ELR (cell line): ENCODE results near the gene COL15A1.
A peak's percentile ranks its signal among the peaks of the same experiment; 100 is the strongest.
"Not testable (repeated sequence)": the region's sequence is repeated elsewhere in the genome, so short reads cannot be mapped to it uniquely, and the experiment has no call there.

ENCODE experiments used
- DNase-seq: peaks from one replicate; pipeline ENCODE4 v3.0.0-alpha.2; 2015; ENCODE audit warnings: low read depth

The COL15A1 gene

DNA sequence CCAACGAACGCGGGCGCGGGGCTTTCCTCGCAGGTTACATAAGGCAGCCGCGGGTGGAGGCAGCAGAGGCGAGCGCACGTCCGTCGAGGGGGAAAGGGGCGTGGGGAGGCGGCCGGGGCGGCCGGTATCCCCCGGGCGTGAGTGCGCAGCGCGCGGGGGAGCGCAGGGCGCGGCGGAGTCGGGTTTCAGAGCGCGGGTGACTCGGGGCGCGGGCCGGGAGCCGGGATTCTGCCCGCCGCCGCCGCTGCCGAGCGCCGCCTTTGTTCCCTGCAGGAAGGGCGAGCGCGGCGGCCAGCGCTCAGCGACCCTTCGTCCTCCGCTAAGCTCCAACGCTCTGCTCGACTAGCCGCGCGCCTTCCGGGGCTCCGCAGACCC lies at the start of gene COL15A1:
COL15A1 (plus strand) TSS at position 226 of the 375 bp plus-strand sequence. CDS start 155 bp downstream, outside the sequence.
- DNase-seq: no peak

DNA sequence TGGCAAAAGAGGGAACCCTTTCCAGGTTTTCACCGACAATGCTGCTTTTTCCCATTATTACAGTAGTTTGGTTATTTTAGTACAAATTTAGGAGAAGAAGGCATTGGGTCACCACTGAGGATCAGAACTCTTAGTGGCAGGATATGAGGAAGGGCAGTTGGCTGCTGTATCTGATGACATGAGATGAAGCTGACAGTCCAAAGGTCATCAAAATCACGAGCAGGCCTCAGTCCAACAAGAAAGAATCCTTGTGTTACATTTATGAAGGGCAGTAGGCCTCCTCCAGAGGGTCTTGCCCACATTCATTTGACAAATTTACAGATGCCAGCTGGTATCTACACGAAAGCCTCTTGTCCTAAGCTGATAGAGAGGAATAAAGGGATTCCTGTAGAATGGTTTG lies 49.5 kb upstream of the COL15A1 start:
- DNase-seq: no peak

DNA sequence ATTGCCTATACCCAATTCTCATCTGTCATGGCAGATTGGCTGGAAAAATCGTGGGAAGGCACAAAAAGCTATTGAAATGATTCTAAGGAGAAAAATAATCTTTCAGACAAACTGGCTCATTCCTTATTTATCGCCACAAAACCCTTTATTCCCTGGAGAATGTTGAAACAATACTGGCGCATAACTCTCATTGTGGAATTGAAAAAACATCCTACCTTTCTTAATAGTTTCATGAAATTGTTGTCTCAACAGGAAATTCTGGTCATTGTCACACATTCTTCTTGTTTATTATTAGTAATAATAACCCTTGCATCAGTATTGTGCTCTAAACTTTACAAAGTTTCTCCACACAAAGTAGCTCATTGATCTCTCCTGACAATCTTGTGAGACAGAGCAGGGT lies 48.9 kb upstream of the COL15A1 start:
- DNase-seq: no peak

DNA sequence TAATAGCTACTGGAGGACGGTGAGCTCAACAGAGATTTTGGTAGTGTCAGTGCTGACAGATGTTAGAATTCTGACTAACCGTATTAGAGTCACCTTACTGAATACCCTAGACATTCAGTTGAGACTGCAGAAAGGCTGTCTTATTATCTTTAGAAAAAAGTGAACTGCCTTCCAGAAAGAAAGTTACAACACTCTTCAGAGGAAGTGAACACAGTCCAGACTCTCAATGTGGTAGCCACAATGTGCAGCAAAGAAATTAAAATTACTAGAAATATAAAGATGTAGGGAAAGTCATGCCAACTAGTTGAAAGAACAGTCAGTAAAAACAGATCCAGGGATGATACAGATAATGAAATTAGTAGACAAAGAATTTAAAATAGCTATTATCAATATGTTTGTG lies 47.1 kb upstream of the COL15A1 start:
- no peak for DNase-seq

DNA sequence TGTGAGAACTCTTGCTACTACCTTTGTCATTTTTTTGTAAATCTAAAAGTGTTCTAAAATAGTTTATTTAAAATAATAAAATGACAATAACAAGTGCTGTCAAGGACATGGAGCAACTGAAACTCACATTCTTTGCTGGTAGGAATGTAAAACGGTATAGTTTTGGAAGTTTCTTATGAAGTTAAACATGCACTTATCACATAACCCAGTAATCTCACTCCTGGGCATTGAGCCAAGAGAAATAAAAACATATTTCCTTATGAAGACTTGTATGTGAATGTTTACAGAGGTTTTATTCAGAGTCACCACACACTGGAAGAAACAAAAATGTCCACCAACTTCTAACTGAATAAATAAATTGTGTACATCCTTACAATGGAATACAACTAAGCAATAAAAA lies 46.0 kb upstream of the COL15A1 start:
- no peak for DNase-seq

DNA sequence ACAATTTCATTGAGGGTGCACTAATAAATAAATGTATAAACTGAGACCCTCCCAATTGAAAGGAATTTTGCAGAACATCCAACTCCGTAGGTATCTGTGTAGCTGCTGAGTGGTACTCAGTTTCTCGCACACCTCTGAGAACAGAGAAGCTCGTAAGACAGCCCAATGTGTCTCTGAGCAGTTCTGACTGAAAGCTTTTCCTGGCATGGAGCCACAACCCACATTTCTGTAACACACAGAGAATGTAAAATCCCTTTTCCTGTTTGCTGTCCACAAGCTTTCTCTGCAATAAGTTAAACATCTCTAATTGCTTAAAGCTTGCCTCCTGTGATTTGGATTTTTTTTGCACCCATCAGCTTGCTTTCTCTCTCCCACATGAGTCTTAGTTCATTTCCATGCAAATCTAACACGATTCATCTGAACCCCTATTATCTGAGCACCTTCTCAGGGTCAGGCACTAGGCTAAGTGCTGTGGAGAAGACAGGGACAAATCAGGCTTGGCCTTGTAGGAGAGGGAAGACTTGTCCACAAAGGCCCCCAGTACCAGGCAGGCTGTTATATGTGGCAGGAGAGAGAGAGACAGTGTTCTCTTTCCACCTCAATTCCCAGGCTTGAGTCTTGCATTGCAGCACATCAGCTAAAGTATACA lies 44.2 kb upstream of the COL15A1 start:
- DNase-seq: peak; percentile 68

DNA sequence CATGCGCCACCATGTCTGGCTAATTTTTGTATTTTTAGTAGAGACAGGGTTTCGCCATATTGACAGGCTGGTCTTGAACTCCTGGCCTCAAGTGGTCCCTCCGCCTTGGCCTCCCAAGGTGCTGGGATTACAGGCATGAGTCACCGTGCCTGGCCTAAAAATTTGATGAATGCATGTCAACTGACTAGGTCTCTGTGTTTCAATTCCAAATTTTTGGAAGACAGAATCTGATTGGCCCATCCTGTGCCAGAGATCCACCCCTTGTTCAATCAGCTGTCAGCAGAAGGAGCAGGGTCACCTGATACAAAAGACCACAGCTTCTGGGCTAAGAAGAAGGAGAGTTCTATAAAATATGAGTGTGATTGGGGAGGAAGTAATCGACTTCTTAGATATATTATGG lies 43.5 kb upstream of the COL15A1 start:
- no peak for DNase-seq

DNA sequence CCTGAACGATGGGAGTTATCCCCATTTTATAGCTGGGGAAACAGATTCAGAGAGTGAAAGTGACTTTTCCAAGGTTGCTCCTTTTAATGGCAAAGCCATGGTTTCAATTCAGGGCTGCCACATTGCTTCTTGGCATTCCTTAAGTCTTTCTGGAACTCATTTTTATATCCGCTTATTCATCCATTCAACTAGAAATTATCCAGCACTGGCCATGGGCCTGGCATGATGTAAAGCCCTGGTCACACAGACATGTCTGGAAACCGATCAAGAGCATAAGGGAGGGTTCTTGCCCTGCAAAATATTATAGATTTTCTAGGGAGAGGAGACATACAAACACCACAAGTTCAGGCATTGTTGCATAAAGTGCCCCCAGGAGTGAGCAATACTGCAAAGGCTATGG lies 43.0 kb upstream of the COL15A1 start:
- no peak for DNase-seq

DNA sequence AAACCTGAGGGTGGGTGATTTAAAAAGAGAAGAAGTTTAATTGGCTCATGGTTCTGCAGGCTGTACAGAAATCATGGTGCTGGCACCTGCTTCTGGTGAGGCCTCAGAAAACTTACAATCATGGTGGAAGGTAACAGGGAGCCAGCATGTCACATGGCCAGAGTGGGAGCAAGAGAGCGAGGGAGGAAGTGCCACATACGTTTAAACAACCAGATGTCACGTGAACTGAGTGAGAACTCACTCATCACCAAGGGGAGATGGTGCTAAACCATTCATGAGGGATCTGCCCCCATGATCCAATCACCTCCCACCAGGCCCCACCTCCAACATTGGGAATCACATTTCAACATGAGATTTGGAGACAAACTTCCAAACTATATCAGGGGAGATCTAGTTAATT lies 41.9 kb upstream of the COL15A1 start:
- DNase-seq: not testable (repeated sequence)

DNA sequence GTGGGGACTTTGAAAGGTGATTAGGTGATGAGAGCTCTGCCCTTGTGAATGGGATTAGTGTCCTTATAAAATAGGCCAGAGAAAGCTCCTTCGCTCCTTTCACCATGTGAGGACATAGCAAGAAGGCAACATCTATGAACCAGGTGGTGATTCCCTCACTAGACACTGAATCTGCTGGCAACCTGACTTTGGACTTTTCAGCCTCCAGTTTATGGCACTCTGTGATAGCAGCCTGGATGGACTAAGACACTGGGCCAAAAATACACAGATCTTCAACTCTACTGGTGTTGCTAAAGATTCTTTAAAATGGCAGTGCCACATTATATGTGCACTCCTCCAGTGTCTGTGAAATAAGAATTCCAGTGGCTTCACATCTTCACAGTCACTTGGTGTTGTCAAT lies 41.2 kb upstream of the COL15A1 start:
- no peak for DNase-seq

DNA sequence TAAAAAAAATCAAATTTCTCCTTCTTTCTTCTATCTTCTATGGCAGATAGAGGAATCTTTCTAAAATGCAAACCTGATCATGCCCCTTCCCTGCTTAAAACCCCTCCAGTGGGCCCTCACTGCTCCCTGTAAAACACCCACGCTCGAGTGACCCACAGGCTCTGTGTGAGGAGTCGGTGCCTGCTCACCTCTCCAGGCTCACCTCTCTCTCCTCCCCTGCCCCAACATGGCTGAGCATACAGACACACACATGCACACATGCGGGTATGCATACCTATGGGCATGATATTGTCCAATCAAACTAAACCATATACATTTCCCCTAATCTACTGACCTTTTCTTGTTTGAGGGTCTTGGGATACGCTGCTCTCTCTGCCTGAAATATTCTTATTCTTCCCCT lies 40.8 kb upstream of the COL15A1 start:
- DNase-seq: no peak

DNA sequence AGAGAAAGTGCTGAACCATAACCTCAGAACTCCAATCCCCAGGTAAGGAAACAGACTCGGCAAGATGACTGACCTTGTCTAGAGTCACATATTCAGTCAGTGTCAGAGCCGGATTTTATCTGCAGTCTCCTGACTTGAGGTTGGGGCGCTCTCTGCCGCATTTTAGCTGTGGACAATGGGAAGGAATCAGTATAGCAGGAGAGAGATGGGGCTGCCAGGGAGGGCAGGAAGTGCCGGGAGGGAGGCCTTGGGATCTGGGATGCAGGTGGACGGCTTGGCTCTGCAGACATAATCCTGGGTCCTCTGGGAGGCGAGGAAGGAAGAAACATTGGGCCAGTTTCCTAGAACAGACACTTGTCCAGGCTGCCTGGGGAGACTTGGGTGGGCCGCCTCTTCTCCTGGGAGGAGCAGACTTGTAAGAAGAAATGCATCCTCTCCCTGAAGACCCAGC lies 39.7 kb upstream of the COL15A1 start:
- no peak for DNase-seq

DNA sequence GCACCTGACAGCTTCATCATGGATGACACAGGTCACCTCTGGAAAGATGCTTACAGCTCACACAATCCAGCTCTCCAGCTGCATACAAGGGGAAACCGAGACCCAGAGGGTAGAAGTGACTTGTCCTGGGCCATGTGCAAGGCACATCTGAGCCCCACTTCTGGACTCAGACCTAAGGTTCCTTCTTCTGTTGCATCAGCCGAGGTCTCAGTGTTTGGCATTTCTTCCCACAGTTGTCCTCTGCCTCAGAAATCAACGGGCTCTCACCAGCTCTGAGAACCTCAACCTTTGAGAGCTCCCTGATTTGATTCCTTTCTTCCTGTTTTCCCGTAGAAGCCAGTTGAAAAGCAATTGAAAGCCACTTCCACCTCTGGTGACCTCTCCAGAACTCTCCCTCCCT lies 38.7 kb upstream of the COL15A1 start:
- no peak for DNase-seq

DNA sequence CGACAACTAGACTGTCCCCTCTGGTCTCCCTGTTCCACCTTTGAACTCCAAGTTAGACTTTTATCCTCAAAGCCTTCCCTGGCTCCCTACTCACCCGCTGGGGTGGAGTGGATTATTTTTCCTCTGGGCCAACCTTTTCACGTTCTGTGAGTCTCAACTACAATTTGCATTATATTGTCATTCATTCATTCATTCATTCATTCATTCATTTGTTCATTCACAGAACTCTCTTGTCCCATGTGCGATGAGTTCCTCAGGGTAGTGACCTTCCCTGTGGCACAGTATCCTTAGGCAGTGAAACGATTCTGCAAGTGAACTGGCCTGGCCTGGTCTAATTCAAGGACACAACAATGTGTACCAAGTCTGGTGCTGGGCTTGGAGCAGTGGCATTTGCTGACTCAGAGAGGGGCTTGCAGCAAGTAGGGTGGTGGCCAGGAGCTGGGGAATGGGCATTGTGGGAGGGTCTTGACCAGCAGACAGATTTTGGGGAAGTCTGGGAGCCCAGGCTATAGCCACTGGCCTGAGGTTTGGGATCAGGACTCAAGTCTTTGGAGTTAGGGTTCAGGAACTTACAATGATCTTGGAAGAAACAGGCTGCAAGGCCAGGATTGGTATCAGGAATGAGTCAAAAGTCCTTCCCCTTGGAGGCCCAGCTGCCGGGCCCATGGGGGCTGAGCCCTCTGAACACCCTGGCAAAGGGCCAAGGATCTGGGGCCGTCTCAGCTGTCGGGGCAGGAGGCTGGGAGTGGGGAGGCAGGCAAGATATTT lies 37.2 kb upstream of the COL15A1 start:
- DNase-seq: no peak

DNA sequence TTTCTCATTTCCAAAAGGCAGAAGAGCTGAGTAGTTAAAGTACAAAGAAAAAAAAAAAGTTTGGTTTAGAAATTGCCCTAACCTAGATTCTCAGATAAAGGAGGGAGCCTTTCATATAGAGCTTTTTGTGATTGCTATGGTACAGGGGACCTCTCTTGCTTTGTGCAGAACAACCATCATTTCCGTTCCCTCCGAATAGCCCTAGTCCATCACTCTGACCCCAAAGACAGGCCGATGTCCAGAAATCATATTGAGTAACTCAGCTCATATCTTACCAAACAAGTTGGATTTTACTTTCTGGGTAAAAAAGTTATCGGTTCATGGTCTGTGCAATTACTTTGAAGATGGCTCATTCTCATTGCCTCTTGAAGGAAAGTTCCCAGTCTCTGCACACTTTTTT lies 36.7 kb upstream of the COL15A1 start:
- no peak for DNase-seq

DNA sequence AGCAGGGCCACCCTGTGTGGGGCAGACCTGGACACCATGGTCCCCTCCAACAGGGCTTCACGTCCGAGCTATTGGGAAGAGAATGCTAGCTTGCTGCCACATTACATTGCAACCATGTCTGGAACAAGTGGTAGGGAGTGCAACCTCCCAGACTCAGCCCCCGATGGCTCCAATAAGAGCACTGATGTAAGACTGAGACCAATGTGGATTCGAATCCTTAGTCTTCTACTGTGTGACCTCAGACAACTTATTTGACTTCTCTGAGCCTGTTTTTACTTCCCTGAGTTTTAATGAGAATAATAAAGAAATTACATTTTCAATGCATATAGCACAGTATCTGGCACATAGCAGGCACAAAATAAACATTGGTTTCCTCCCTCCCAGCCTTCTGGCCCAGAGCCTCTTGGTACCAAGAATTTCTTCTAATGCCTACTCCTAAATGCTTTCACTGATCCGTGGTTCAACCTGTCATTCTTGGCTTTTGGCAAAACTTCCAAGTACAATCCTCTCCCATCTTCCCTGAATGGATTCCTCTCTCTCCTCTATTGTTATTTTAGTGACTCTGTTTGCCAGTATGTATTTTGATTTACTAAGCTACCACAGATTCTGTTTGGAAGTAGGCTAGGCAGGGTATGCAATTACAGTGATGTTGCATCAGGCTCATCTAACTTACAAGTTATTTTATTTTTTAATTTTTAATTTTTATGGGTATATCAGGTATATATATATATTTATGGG lies 34.6 kb upstream of the COL15A1 start:
- peak; percentile 27 for DNase-seq

DNA sequence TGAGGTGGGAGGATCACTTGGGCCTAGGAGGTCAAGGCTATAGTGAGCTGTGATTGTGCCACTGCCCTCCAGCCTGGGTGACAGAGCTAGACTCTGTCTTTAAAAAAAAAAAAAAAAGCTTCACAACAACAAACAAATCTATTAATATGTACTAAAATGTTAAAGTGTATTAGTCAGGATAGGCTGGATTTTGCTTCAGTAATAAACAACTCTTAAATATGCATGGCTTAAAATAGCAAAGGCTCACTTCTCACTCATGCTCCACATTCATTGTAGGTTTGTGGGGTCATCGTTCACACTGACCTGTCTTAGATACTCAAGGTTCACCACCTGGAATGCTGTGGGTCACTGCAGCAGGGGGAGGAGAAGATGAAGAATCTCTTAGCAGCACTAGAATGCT lies 33.8 kb upstream of the COL15A1 start:
- DNase-seq: no peak

DNA sequence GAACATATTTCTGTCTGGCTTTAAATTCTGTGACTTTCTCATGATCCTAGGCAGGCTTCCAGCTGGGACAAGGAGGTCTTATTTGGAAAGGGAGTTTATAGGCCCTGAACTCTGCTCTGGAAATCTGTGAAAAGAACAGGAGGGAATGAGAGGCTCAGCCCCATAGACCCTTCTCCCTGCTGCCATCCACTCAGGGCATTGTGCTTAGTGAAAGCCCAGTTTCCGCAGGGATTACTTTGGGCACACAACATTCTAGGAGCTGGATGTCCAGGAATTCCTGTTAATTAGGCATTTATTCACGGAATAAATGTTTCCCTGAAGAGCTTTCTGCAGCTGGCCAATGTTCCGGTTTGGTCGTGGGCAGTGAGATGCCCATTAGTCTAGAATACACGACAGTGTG lies 32.7 kb upstream of the COL15A1 start:
- DNase-seq: no peak

DNA sequence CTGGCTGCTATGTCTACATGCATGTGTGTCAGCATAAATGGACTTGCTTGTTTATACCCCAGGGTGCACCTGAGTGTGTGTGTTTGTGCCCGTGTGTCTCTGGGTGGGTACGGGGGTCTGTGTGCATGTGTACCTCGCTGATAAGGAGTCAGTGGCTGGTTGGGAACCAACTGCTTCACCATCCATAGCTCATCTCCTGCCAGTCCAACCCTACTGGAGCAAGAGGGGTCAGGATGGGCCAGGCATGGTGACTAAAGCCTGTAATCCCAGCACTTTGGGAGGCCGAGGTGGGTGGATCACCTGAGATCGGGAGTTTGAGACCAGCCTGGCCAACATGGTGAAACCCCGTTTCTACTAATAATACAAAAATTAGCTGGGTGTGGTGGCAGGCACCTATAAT lies 32.0 kb upstream of the COL15A1 start:
- DNase-seq: not testable (repeated sequence)

DNA sequence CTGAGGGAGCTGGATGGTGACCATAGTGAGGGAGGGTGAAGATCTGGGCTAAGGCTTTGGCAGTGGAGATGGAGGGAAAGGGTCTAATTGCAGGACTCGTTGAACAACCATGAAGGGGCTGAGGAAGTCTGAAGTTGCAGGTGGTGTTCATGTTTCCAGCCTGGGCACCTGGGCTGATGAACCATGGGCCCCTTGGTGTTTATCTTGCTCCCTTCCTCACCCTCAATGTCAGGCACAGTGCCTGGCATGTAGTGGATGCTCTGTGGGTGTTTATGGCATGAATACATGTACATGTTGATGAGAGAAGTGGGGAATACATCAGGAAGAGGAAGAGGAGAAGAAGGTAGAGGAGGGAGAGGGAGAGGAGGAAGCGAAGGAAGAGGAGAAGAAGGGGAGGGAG lies 31.3 kb upstream of the COL15A1 start:
- no peak for DNase-seq

DNA sequence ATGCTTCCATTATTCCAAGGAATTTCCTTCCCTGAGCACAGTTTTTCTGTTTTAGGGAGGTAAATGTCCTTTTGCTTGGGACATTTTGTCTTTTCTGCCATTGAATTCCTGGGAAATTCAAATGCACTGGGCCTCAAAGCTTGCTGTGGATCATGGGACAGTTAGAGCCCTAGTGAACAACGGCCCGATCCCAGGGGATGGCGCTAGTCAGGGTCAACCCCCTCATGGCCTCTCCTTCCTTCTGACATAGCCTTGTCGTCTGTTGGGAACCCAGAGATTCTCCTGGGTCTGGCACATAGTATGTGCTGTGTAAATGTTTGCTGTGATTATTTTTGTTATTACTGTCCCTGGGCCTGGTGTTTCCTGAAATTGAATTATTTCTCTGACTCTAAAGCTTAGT lies 30.7 kb upstream of the COL15A1 start:
- DNase-seq: no peak

DNA sequence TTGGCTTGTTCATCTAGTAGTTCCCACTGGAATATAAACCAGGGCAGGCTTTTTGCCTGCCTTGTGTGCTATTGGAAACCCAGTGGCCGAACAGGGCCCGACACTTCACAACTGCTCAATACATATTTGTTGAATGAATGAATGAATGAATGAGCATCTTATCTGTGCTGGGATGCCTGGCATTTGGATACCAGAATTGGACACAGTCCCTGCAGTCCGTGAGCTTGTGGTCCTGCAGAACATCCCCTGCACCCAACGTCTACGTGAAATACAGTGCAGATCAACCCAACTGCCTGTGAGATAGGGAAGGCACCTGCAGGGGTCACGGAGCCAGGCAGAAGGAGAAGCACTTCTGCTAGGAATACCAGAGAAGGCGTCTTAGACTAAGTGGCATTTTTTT lies 30.0 kb upstream of the COL15A1 start:
- no peak for DNase-seq

DNA sequence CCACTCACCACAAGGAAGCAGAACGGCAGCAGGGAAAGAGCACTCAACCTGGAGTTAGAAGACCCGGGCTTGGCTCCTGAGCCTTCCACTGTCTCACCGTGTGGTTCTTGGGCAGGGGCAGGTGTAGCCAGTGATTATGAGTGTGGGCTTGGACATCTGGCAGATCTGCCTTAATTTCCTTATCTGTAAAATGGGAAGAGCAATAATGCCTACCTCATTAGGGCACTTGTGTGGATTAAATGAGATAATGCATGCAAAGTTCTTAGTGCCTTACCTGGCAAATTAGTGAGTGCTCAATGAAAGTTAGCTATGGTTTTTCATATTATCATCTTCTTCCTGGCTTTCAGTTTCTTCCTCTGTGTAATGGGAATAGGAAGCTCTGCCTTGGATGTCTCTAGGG lies 28.1 kb upstream of the COL15A1 start:
- no peak for DNase-seq
